ENCODE data around the gene CIRBP.
A peak's percentile ranks its signal among the peaks of the same experiment; 100 is the strongest.

The CIRBP gene

GRCh38 chr19:1237027-1237659, 32.0 kb upstream of the CIRBP start:
- no peaks in the 10 kb centered on the region; the same call in 1 of the 2 replicates for H4K20me1 ChIP-seq (ENCODE audit: control insufficient read depth, insufficient read depth, low read depth, low read length)
- no peak overlapping the region for H3K27ac ChIP-seq (ENCODE audit: low read depth, low read length)
- H3K9me3 ChIP-seq (ENCODE audit: control insufficient read depth, insufficient read depth, low read length): no peaks in the 10 kb centered on the region
- peak overlapping the region; percentile 45 for H3K4me2 ChIP-seq (ENCODE audit: low read length)
- peaks cover 27% of the 10 kb centered on the region for H3K4me1 ChIP-seq (ENCODE audit: control insufficient read depth, low read length)
- TF ChIP-seq CTCF (IDR thresholded peaks at IDR 0.05; ENCODE audit: low read depth, low read length, poor library complexity, severe bottlenecking) (no peak), EZH2phosphoT487 (IDR thresholded peaks at IDR 0.05; ENCODE audit: borderline replicate concordance, low read length) (peak; percentile 99)
- H3K36me3 ChIP-seq (ENCODE audit: control insufficient read depth, low read length): peaks cover 4% of the 10 kb centered on the region
- peaks cover 19% of the 10 kb centered on the region for H3F3A ChIP-seq (ENCODE audit: control insufficient read depth, insufficient read depth)
- H3K79me2 ChIP-seq (ENCODE audit: control insufficient read depth, low read length): peaks cover 12% of the 10 kb centered on the region
- H3K4me3 ChIP-seq (ENCODE audit: low read length): peak overlapping the region; percentile 54
- H3K27me3 ChIP-seq (ENCODE audit: control insufficient read depth, low read length): peaks cover 35% of the 10 kb centered on the region
- H3K9me2 ChIP-seq (replicated peaks; ENCODE audit: control insufficient read depth, low read length): no peaks in the 10 kb centered on the region

GRCh38 chr19:1237754-1238368, 31.3 kb upstream of the CIRBP start, which contains the start of gene CBARP:
TSS of gene CBARP (minus strand) at chr19:1238005. CDS start at chr19:1236100, 1,905 bp downstream.
- Histone ChIP-seq H3K27ac (ENCODE audit: low read depth, low read length) (no peak within 1 kb of the TSS), H3F3A (ENCODE audit: control insufficient read depth, insufficient read depth) (peaks cover 14% of the 10 kb centered on the region), H3K36me3 (ENCODE audit: control insufficient read depth, low read length) (peaks cover 8% of the 10 kb centered on the region), H3K4me1 (ENCODE audit: control insufficient read depth, low read length) (peaks cover 34% of the 10 kb centered on the region), H3K4me2 (ENCODE audit: low read length) (peak within 1 kb of the TSS; percentile 45), H3K27me3 (ENCODE audit: control insufficient read depth, low read length) (peaks cover 35% of the 10 kb centered on the region), H3K4me3 (ENCODE audit: low read length) (peak within 1 kb of the TSS; percentile 54), H3K9me2 (replicated peaks; ENCODE audit: control insufficient read depth, low read length) (no peaks in the 10 kb centered on the region), H3K9me3 (ENCODE audit: control insufficient read depth, insufficient read depth, low read length) (no peaks in the 10 kb centered on the region), H4K20me1 (ENCODE audit: control insufficient read depth, insufficient read depth, low read depth, low read length) (no peaks in the 10 kb centered on the region), H3K79me2 (ENCODE audit: control insufficient read depth, low read length) (peaks cover 19% of the 10 kb centered on the region)
- no peak for TF ChIP-seq EZH2phosphoT487 (IDR thresholded peaks at IDR 0.05; ENCODE audit: borderline replicate concordance, low read length)
- no peak for TF ChIP-seq CTCF (IDR thresholded peaks at IDR 0.05; ENCODE audit: low read depth, low read length, poor library complexity, severe bottlenecking)

GRCh38 chr19:1238369-1239303, 30.5 kb upstream of the CIRBP start:
- Histone ChIP-seq H3K27ac (ENCODE audit: low read depth, low read length) (no peak overlapping the region), H3K79me2 (ENCODE audit: control insufficient read depth, low read length) (peaks cover 26% of the 10 kb centered on the region), H3K4me3 (ENCODE audit: low read length) (peak overlapping the region; percentile 20)

More at GRCh38 chr19:1238369-1239303, 30.5 kb upstream of the CIRBP start:
- Histone ChIP-seq H3K27me3 (ENCODE audit: control insufficient read depth, low read length) (peaks cover 35% of the 10 kb centered on the region), H3K9me2 (replicated peaks; ENCODE audit: control insufficient read depth, low read length) (no peaks in the 10 kb centered on the region), H3K4me2 (ENCODE audit: low read length) (peak overlapping the region; percentile 32), H3F3A (ENCODE audit: control insufficient read depth, insufficient read depth) (peaks cover 19% of the 10 kb centered on the region), H3K4me1 (ENCODE audit: control insufficient read depth, low read length) (peaks cover 42% of the 10 kb centered on the region), H3K36me3 (ENCODE audit: control insufficient read depth, low read length) (peaks cover 10% of the 10 kb centered on the region), H3K9me3 (ENCODE audit: control insufficient read depth, insufficient read depth, low read length) (no peaks in the 10 kb centered on the region), H4K20me1 (ENCODE audit: control insufficient read depth, insufficient read depth, low read depth, low read length) (no peaks in the 10 kb centered on the region)
- TF ChIP-seq EZH2phosphoT487 (IDR thresholded peaks at IDR 0.05; ENCODE audit: borderline replicate concordance, low read length) (peak; percentile 50; the same call in 1 of the 2 replicates), CTCF (IDR thresholded peaks at IDR 0.05; ENCODE audit: low read depth, low read length, poor library complexity, severe bottlenecking) (no peak)

Measured in DOHH2 (cell line).